Measurements from ENCODE around the gene AIFM2. TPM values are rescaled to one million over a fixed set of nuclear protein-coding genes. Genes with fewer than 3 reads are reported as not detected.

The AIFM2 gene
- total and polyA plus RNA-seq, 2 donors (not counting 3 experiments of a cell fraction or from before 2014, with no cell fraction given), result 6.9 to 8.7 TPM

- Histone ChIP-seq H3K4me2 (ENCODE audit: insufficient read depth, low read length) (no peak overlapping the region), H3K36me3 (ENCODE audit: control insufficient read depth in 2 of 2, extremely low read depth in 1 of 2, insufficient read depth in 2 of 2, low read length in 2 of 2) (no peaks in the 10 kb centered on the region), H3K9me1 (replicated peaks; ENCODE audit: control insufficient read depth, extremely low read depth, insufficient read depth, low read length) (no peaks in the 10 kb centered on the region), H3K9me3 (replicated peaks; ENCODE audit: control insufficient read depth, insufficient read depth, low read length) (no peaks in the 10 kb centered on the region), H3K4me1 (ENCODE audit: control insufficient read depth, extremely low read depth, insufficient read depth, low read length) (no peaks in the 10 kb centered on the region), H3K9ac (replicated peaks; ENCODE audit: extremely low read depth, insufficient read depth, low read length) (no peak overlapping the region), H4K20me1 (replicated peaks; ENCODE audit: control insufficient read depth, extremely low read depth, insufficient read depth, low read length) (no peaks in the 10 kb centered on the region), H3K4me3 (replicated peaks in 1 of 3; ENCODE audit: insufficient read depth in 1 of 3, low read depth in 1 of 3, low read length in 3 of 3) (no peak overlapping the region), H3K79me2 (ENCODE audit: control insufficient read depth, insufficient read depth, low read length) (no peaks in the 10 kb centered on the region), H3K27ac (ENCODE audit: insufficient read depth, low read depth, low read length) (no peak overlapping the region), H3K27me3 (ENCODE audit: control insufficient read depth in 2 of 2, insufficient read depth in 2 of 2, low read length in 2 of 2) (peaks cover 22 to 28% of the 10 kb centered on the region in 2 experiments), H2AFZ (ENCODE audit: low read depth, low read length) (no peak overlapping the region)
- TF ChIP-seq EZH2 (IDR thresholded peaks at IDR 0.05; ENCODE audit: borderline replicate concordance, low read depth, low read length, severe bottlenecking), result no peak
- no peak for TF ChIP-seq POLR2AphosphoS5 (IDR thresholded peaks at IDR 0.05; ENCODE audit: insufficient read depth, low read depth, low read length)
- no peak for TF ChIP-seq POLR2A (IDR thresholded peaks at IDR 0.05; ENCODE audit: low read depth, low read length)
- no peak for TF ChIP-seq FOS (IDR thresholded peaks at IDR 0.05; ENCODE audit: borderline replicate concordance, insufficient read depth, low read length)
- no peak for TF ChIP-seq MYC (IDR thresholded peaks at IDR 0.05; ENCODE audit: low read depth, low read length)
- TF ChIP-seq JUN (IDR thresholded peaks at IDR 0.05; ENCODE audit: borderline replicate concordance, insufficient read depth, insufficient read length, low read depth), result no peak
- no peak for TF ChIP-seq MAX (IDR thresholded peaks at IDR 0.05; ENCODE audit: insufficient read depth, insufficient read length)
- CTCF ChIA-PET, result no interaction called here
- BruUV-seq (replicated peaks), result no TSS peak
- dilution Hi-C loops (cut with MboI; ENCODE audit: extremely low pct_ligation_motif_present, low sequenced_read_pairs), result no loop called here
- FAIRE-seq (no peak), DNase-seq (ENCODE audit: low read depth, low spot score) (no peak)
- intact Hi-C loops (cut with micrococcal nuclease), result no loop called here
- POLR2A ChIA-PET, result no interaction called here
Measured at GRCh38 chr10:70088308-70088698, 44.3 kb downstream of the AIFM2 start.

GRCh38 chr10:70087616-70088307 is 44.9 kb downstream of the AIFM2 start:
- H3K9ac ChIP-seq (replicated peaks; ENCODE audit: extremely low read depth, insufficient read depth, low read length), result no peak overlapping the region
- no peaks in the 10 kb centered on the region for H3K79me2 ChIP-seq (ENCODE audit: control insufficient read depth, insufficient read depth, low read length)
- H3K4me2 ChIP-seq (ENCODE audit: insufficient read depth, low read length), result no peak overlapping the region
- DNase-seq (ENCODE audit: low read depth, low spot score) (no peak), FAIRE-seq (no peak)
- H4K20me1 ChIP-seq (replicated peaks; ENCODE audit: control insufficient read depth, extremely low read depth, insufficient read depth, low read length), result no peaks in the 10 kb centered on the region
- H3K9me3 ChIP-seq (replicated peaks; ENCODE audit: control insufficient read depth, insufficient read depth, low read length), result no peaks in the 10 kb centered on the region
- intact Hi-C loops (cut with micrococcal nuclease) (no loop called here), dilution Hi-C loops (cut with MboI; ENCODE audit: extremely low pct_ligation_motif_present, low sequenced_read_pairs) (no loop called here)
- no peaks in the 10 kb centered on the region for H3K4me1 ChIP-seq (ENCODE audit: control insufficient read depth, extremely low read depth, insufficient read depth, low read length)
- no peaks in the 10 kb centered on the region for H3K9me1 ChIP-seq (replicated peaks; ENCODE audit: control insufficient read depth, extremely low read depth, insufficient read depth, low read length)
- no peak overlapping the region for H2AFZ ChIP-seq (ENCODE audit: low read depth, low read length)
- BruUV-seq (replicated peaks), result no TSS peak
- no peak overlapping the region for H3K4me3 ChIP-seq (replicated peaks in 1 of 3; ENCODE audit: insufficient read depth in 1 of 3, low read depth in 1 of 3, low read length in 3 of 3)
- no peak for TF ChIP-seq CTCF (IDR thresholded peaks at IDR 0.05; ENCODE audit: extremely low read depth in 1 of 2, insufficient read depth in 1 of 2, low read depth in 1 of 2, low read length in 2 of 2)
- no peak for TF ChIP-seq MAX (IDR thresholded peaks at IDR 0.05; ENCODE audit: insufficient read depth, insufficient read length)
- TF ChIP-seq MYC (IDR thresholded peaks at IDR 0.05; ENCODE audit: low read depth, low read length), result no peak
- ChIA-PET POLR2A (no interaction called here), CTCF (interaction anchor here (0.6 kb wide), 1 partner anchor 789 kb away, joined by 3 read pairs; no protein-coding TSS in a partner anchor)
- H3K27ac ChIP-seq (ENCODE audit: insufficient read depth, low read depth, low read length), result no peak overlapping the region
- no peaks in the 10 kb centered on the region for H3K36me3 ChIP-seq (ENCODE audit: control insufficient read depth in 2 of 2, extremely low read depth in 1 of 2, insufficient read depth in 2 of 2, low read length in 2 of 2)
- H3K27me3 ChIP-seq (ENCODE audit: control insufficient read depth in 2 of 2, insufficient read depth in 2 of 2, low read length in 2 of 2), result peaks cover 23 to 25% of the 10 kb centered on the region in 2 experiments

All from endothelial cell of umbilical vein (primary cell).